HG03439 (cell line): Measurements from ENCODE around the gene SST.
"Not testable (repeated sequence)": the region's sequence is repeated elsewhere in the genome, so short reads cannot be mapped to it uniquely, and the experiment has no call there.

Experiments
- ATAC-seq: cut with Tn5 transposase; IDR thresholded peaks from one replicate; pipeline ENCODE4 v1.9.1; 2021; ENCODE audit warnings: mild to moderate bottlenecking, moderate library complexity; ENCODE audit not compliant: unreplicated experiment

The SST gene

GRCh38 chr3:187684880-187685279 lies 14.7 kb upstream of the SST start:
- ATAC-seq: no peak

GRCh38 chr3:187684444-187684843 lies 14.2 kb upstream of the SST start:
- ATAC-seq: no peak

GRCh38 chr3:187681756-187682155 lies 11.6 kb upstream of the SST start:
- not testable (repeated sequence) for ATAC-seq

GRCh38 chr3:187679638-187680396 lies 9.6 kb upstream of the SST start:
- ATAC-seq: peak; percentile 69

GRCh38 chr3:187678726-187679268 lies 8.6 kb upstream of the SST start:
- no peak for ATAC-seq

GRCh38 chr3:187677604-187678003 lies 7.4 kb upstream of the SST start:
- no peak for ATAC-seq

GRCh38 chr3:187673012-187673411 lies 2.8 kb upstream of the SST start:
- no peak for ATAC-seq

GRCh38 chr3:187667526-187667925 lies 2.7 kb downstream of the SST start:
- ATAC-seq: no peak

- no peak for ATAC-seq
These were observed 4.3 kb downstream of the SST start for GRCh38 chr3:187665764-187666402.

GRCh38 chr3:187665010-187665409 lies 5.2 kb downstream of the SST start:
- ATAC-seq: no peak

GRCh38 chr3:187662848-187663409 lies 7.3 kb downstream of the SST start:
- no peak for ATAC-seq

GRCh38 chr3:187661267-187661666 lies 8.9 kb downstream of the SST start:
- ATAC-seq: no peak

- no peak for ATAC-seq
These were observed 18.9 kb downstream of the SST start for GRCh38 chr3:187651282-187651681.

- ATAC-seq: peak; percentile 71
These were observed 22.0 kb downstream of the SST start for GRCh38 chr3:187648177-187648576.

GRCh38 chr3:187646906-187647660 lies 23.1 kb downstream of the SST start:
- ATAC-seq: no peak

GRCh38 chr3:187645379-187645778 lies 24.8 kb downstream of the SST start:
- not testable (repeated sequence) for ATAC-seq

- no peak for ATAC-seq
These were observed 27.3 kb downstream of the SST start for GRCh38 chr3:187642861-187643260.

GRCh38 chr3:187641320-187642016 lies 28.7 kb downstream of the SST start:
- no peak for ATAC-seq

GRCh38 chr3:187640569-187641059 lies 29.6 kb downstream of the SST start:
- no peak for ATAC-seq

- ATAC-seq: no peak
These were observed 30.1 kb downstream of the SST start for GRCh38 chr3:187639927-187640568.
